Upper lobe of left lung (tissue), 6 donors: ENCODE data around the gene ADAMTS19. TPM values are rescaled to one million over a fixed set of nuclear protein-coding genes. Genes with fewer than 3 reads are reported as not detected.

Experiments used
- ATAC-seq, 2 donors: fragments of 200-7000 bp; cut with Tn5 transposase; one replicate each; pipeline ENCODE4 v1.9.1; 2022; ENCODE audit warnings: mild to moderate bottlenecking in 2 of 2, moderate library complexity in 2 of 2; ENCODE audit not compliant: low FRiP score in 2 of 2
- DNase-seq, 2 donors: peaks; one replicate each; pipeline ENCODE4 v3.0.0-alpha.2; 2019 to 2020
- H3K27ac ChIP-seq, 4 donors: fragments of 200-600 bp; sonication (generic); one replicate each; pipeline ENCODE4 v1.5.1; 2016 to 2019
- H3K27me3 ChIP-seq, 4 donors: fragments of 200-600 bp; sonication (generic); one replicate each; pipeline ENCODE4 v1.5.1; 2017 to 2019
- H3K36me3 ChIP-seq, 4 donors: fragments of 200-600 bp; sonication (generic); one replicate each; pipeline ENCODE4 v1.5.1; 2016 to 2019
- H3K4me1 ChIP-seq, 4 donors: fragments of 200-600 bp; sonication (generic); one replicate each; pipeline ENCODE4 v1.5.1; 2018 to 2019
- H3K4me3 ChIP-seq, 4 donors: fragments of 200-600 bp; sonication (generic); one replicate each; pipeline ENCODE4 v1.5.1; 2017 to 2019; ENCODE audit warnings: mild to moderate bottlenecking in 2 of 4, moderate library complexity in 1 of 4
- H3K9me3 ChIP-seq, 4 donors: fragments of 200-600 bp; sonication (generic); one replicate each; pipeline ENCODE4 v1.5.1; 2018 to 2019
- CTCF ChIP-seq, 6 experiments: fragments of 450-650 bp in 4 of 6; fragments of 200-600 bp in 2 of 6; sonication (generic) in 2 of 6; IDR thresholded peaks; one replicate each; pipeline ENCODE4 v1.5.1; 2016 to 2019; ENCODE audit warnings: antibody characterized with exemption in 6 of 6
- EP300 ChIP-seq, 4 donors: sonication (generic); formaldehyde crosslinking; IDR thresholded peaks; one replicate each; pipeline ENCODE4 v1.5.1; 2017; ENCODE audit warnings: antibody characterized with exemption in 4 of 4, control low read depth in 2 of 4
- POLR2A ChIP-seq, 4 donors: fragments of 450-650 bp; IDR thresholded peaks; one replicate each; pipeline ENCODE4 v1.5.1; 2016 to 2017; ENCODE audit warnings: antibody characterized with exemption in 4 of 4, mild to moderate bottlenecking in 2 of 4
- POLR2AphosphoS5 ChIP-seq, 2 donors: sonication (generic); formaldehyde crosslinking; IDR thresholded peaks; one replicate each; pipeline ENCODE4 v1.5.1; 2017; ENCODE audit warnings: antibody characterized with exemption in 2 of 2
- WGBS, 2 donors: methylation state at CpG; one replicate each; pipeline ENCODE4 v1.1.5; 2017 to 2018; 5-methylcytosine and 5-hydroxymethylcytosine counted together
- total RNA-seq, 6 donors: library from RNA; depleted of rRNA in 4 of 6; stranded (reverse); fragments of >200 nt in 4 of 6; gene quantifications; one replicate each; pipeline versions ENCODE4 v1.1.0 to v1.2.1, GENCODE V29; 2016 to 2021
- donor health status: DM: no; HTN: no; CAD: no; lungs with moderate emphysema.
- donor health status: DM: no; HTN: yes; CAD: no; lungs with severe emphysema.

The ADAMTS19 gene
- total RNA-seq, 6 donors from 2014 or later, result 0.17 to 0.29 TPM; not detected in 4

- WGBS, 2 donors, result 68 to 81% methylated on average over 3 of the region's 3 CpGs
Observed at GRCh38 chr5:129438322-129438721, 21.8 kb upstream of the ADAMTS19 start.

DNA sequence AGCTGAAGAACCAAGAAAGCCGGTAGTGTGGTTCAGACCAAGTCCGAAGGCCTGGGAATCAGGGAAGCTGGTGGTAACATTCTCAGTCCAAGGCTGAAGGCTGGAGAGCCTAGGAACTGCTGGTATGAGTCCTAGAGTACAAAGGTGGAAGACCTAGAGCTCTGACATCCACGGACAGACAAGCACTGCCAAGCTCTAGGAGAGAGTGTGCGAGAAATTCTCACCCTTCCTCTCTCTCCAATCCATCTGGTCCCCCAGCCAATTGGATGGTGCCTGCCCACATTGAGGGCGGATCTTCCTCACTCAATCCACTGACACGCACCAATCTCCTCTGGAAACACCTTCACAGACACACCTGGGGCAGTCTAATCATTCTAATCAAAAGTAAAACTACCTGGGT, 19.7 kb upstream of the ADAMTS19 start:
- WGBS, 2 donors, result 75 to 90% methylated on average over 6 of the region's 6 CpGs
- TF ChIP-seq POLR2AphosphoS5 (IDR thresholded peaks at IDR 0.05) (no peak), CTCF (IDR thresholded peaks at IDR 0.05) (no peak), POLR2A (IDR thresholded peaks at IDR 0.05) (no peak), EP300 (IDR thresholded peaks at IDR 0.05) (no peak)
- DNase-seq (no peak), ATAC-seq (no peak)
- no peak overlapping the region for H3K4me3 ChIP-seq
- H3K36me3 ChIP-seq, result no peaks in the 10 kb centered on the region
- no peaks in the 10 kb centered on the region for H3K27me3 ChIP-seq
- no peaks in the 10 kb centered on the region for H3K9me3 ChIP-seq
- no peaks in the 10 kb centered on the region for H3K4me1 ChIP-seq
- H3K27ac ChIP-seq, result no peak overlapping the region

More at GRCh38 chr5:129438322-129438721, 21.8 kb upstream of the ADAMTS19 start:
- TF ChIP-seq CTCF (IDR thresholded peaks at IDR 0.05) (no peak), EP300 (IDR thresholded peaks at IDR 0.05) (no peak), POLR2A (IDR thresholded peaks at IDR 0.05) (no peak), POLR2AphosphoS5 (IDR thresholded peaks at IDR 0.05) (no peak)
- Histone ChIP-seq H3K4me1 (no peaks in the 10 kb centered on the region), H3K36me3 (no peaks in the 10 kb centered on the region), H3K9me3 (no peaks in the 10 kb centered on the region), H3K4me3 (no peak overlapping the region), H3K27ac (no peak overlapping the region), H3K27me3 (no peaks in the 10 kb centered on the region)
- ATAC-seq, result no peak
- no peak for DNase-seq

- 78% methylated on average over 1 of the region's 1 CpG for WGBS, 2 donors
- Histone ChIP-seq H3K4me1 (no peaks in the 10 kb centered on the region), H3K4me3 (no peak overlapping the region), H3K27ac (no peak overlapping the region), H3K36me3 (no peaks in the 10 kb centered on the region), H3K27me3 (no peaks in the 10 kb centered on the region), H3K9me3 (no peaks in the 10 kb centered on the region)
- DNase-seq (no peak), ATAC-seq (no peak)
- TF ChIP-seq EP300 (IDR thresholded peaks at IDR 0.05) (no peak), POLR2A (IDR thresholded peaks at IDR 0.05) (no peak), POLR2AphosphoS5 (IDR thresholded peaks at IDR 0.05) (no peak), CTCF (IDR thresholded peaks at IDR 0.05) (no peak)
Observed at GRCh38 chr5:129441096-129441495, 19.0 kb upstream of the ADAMTS19 start.

- ATAC-seq (no peak), DNase-seq (no peak)
- Histone ChIP-seq H3K36me3 (no peaks in the 10 kb centered on the region), H3K4me3 (no peak overlapping the region), H3K27me3 (no peaks in the 10 kb centered on the region), H3K9me3 (no peaks in the 10 kb centered on the region), H3K27ac (no peak overlapping the region), H3K4me1 (no peaks in the 10 kb centered on the region)
- TF ChIP-seq POLR2A (IDR thresholded peaks at IDR 0.05), result no peak
- TF ChIP-seq POLR2AphosphoS5 (IDR thresholded peaks at IDR 0.05), result no peak
- no peak for TF ChIP-seq CTCF (IDR thresholded peaks at IDR 0.05)
- TF ChIP-seq EP300 (IDR thresholded peaks at IDR 0.05), result no peak
- 93 to 95% methylated on average over 2 of the region's 2 CpGs for WGBS, 2 donors
Observed at GRCh38 chr5:129445379-129445778, 14.7 kb upstream of the ADAMTS19 start.

DNA sequence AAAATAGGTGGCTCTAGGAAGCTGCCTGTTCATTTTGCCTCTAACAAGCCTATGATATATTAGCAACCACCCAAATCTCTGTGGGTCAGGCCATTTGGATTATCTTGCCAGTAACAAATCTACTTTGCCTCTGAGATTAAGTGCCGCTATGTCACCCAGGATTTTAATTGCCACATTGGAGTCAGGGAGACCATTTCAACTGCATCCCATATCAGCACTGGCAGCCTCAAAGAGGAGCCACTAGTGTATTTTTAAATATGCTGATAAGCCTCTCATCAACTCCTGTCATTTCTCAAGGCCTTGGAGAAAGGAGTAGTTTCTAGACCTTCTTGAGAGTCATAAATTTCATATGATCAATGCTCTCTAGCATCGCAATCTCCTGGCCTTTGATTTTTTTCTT, 12.1 kb upstream of the ADAMTS19 start:
- no peak for DNase-seq
- H3K4me3 ChIP-seq, result no peak overlapping the region
- H3K9me3 ChIP-seq, result no peaks in the 10 kb centered on the region
- TF ChIP-seq POLR2AphosphoS5 (IDR thresholded peaks at IDR 0.05), result no peak
- no peak for TF ChIP-seq EP300 (IDR thresholded peaks at IDR 0.05)
- ATAC-seq, result no peak
- H3K36me3 ChIP-seq, result no peaks in the 10 kb centered on the region
- no peaks in the 10 kb centered on the region for H3K4me1 ChIP-seq
- no peaks in the 10 kb centered on the region for H3K27me3 ChIP-seq
- no peak overlapping the region for H3K27ac ChIP-seq
- WGBS, 2 donors, result 95 to 96% methylated on average over 2 of the region's 2 CpGs
